Measurements from ENCODE around the gene FBN3.
"Not testable (repeated sequence)": the region's sequence is repeated elsewhere in the genome, so short reads cannot be mapped to it uniquely, and the experiment has no call there.

FBN3 gene

GRCh38 chr19:8041531-8041931 lies 107.9 kb downstream of the FBN3 start:
- H3K27ac ChIP-seq = no peak overlapping the region
- H3K27me3 ChIP-seq (replicated peaks) = no peaks in the 10 kb centered on the region
- no peak overlapping the region for H3K4me3 ChIP-seq (ENCODE audit: low read depth, low read length)
- H3K36me3 ChIP-seq (replicated peaks) = no peaks in the 10 kb centered on the region
- in situ Hi-C loops (cut with HindIII; ENCODE audit: low pct_ligation_motif_present, low sequenced_read_pairs) = no loop called here
- TF ChIP-seq, protein P1, sequence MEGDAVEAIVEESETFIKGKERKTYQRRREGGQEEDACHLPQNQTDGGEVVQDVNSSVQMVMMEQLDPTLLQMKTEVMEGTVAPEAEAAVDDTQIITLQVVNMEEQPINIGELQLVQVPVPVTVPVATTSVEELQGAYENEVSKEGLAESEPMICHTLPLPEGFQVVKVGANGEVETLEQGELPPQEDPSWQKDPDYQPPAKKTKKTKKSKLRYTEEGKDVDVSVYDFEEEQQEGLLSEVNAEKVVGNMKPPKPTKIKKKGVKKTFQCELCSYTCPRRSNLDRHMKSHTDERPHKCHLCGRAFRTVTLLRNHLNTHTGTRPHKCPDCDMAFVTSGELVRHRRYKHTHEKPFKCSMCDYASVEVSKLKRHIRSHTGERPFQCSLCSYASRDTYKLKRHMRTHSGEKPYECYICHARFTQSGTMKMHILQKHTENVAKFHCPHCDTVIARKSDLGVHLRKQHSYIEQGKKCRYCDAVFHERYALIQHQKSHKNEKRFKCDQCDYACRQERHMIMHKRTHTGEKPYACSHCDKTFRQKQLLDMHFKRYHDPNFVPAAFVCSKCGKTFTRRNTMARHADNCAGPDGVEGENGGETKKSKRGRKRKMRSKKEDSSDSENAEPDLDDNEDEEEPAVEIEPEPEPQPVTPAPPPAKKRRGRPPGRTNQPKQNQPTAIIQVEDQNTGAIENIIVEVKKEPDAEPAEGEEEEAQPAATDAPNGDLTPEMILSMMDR (IDR thresholded peaks at IDR 0.05; ENCODE audit: low read depth, low read length, missing control alignments) = no peak
- no peak for DNase-seq

- in situ Hi-C loops (cut with HindIII; ENCODE audit: low pct_ligation_motif_present, low sequenced_read_pairs) = no loop called here
- H3K4me3 ChIP-seq (ENCODE audit: low read depth, low read length) = no peak overlapping the region
Observed at GRCh38 chr19:8039231-8039630, 110.2 kb downstream of the FBN3 start.

GRCh38 chr19:8038815-8039214 lies 110.6 kb downstream of the FBN3 start:
- Histone ChIP-seq H3K36me3 (replicated peaks) (no peaks in the 10 kb centered on the region), H3K4me3 (ENCODE audit: low read depth, low read length) (no peak overlapping the region), H3K27ac (no peak overlapping the region), H3K27me3 (replicated peaks) (peaks cover 3% of the 10 kb centered on the region)
- in situ Hi-C loops (cut with HindIII; ENCODE audit: low pct_ligation_motif_present, low sequenced_read_pairs) = no loop called here
- DNase-seq = no peak
- TF ChIP-seq, protein P1 (IDR thresholded peaks at IDR 0.05; ENCODE audit: low read depth, low read length, missing control alignments) = no peak

More at GRCh38 chr19:8039231-8039630, 110.2 kb downstream of the FBN3 start:
- no peak overlapping the region for H3K27ac ChIP-seq
- peaks cover 3% of the 10 kb centered on the region for H3K27me3 ChIP-seq (replicated peaks)
- no peaks in the 10 kb centered on the region for H3K36me3 ChIP-seq (replicated peaks)
- TF ChIP-seq, protein P1 (IDR thresholded peaks at IDR 0.05; ENCODE audit: low read depth, low read length, missing control alignments) = no peak
- DNase-seq = no peak

DNA sequence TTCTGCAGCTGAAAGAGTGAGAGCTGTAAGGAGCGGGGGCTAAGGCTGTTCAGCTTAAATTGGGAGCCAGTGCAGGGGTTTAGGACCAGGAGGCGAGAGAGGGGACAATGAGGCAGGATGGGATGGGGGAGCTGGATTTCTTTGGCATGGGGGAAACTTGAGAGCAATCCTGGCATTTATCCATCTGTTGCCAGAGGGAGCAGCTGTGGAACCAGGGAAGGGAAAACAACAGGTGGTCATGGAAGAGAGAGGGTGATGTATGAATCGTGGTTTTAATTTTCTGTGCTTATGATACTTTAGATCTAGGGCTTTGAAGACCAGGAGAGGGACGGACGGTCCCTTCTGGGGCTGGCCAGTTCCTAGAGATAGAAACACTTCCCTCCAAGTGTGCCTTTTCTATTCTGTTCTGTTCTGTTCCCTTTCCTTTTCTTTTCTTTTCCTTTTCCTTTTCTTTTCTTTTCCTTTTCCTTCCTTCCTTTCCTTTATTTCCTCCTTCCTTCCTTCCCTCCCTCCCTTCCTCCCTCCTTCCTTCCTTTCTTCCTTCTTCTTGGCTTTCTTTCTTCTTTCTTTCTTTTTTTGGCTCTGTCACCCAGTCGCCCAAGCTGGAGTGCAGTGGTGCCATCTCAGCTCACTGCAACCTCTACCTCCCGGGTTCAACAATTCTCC lies 112.8 kb downstream of the FBN3 start:
- in situ Hi-C loops (cut with HindIII; ENCODE audit: low pct_ligation_motif_present, low sequenced_read_pairs) = no loop called here
- no peak overlapping the region for H3K27ac ChIP-seq
- no peak for DNase-seq
- peaks cover 3% of the 10 kb centered on the region for H3K27me3 ChIP-seq (replicated peaks)
- no peak overlapping the region for H3K4me3 ChIP-seq (ENCODE audit: low read depth, low read length)
- no peaks in the 10 kb centered on the region for H3K36me3 ChIP-seq (replicated peaks)
- TF ChIP-seq, protein P1 (IDR thresholded peaks at IDR 0.05; ENCODE audit: low read depth, low read length, missing control alignments) = no peak

GRCh38 chr19:8034178-8034525 lies 115.2 kb downstream of the FBN3 start:
- no peak for DNase-seq
- no peak overlapping the region for H3K4me3 ChIP-seq (ENCODE audit: low read depth, low read length)
- H3K27ac ChIP-seq = no peak overlapping the region
- TF ChIP-seq, protein P1 (IDR thresholded peaks at IDR 0.05; ENCODE audit: low read depth, low read length, missing control alignments) = no peak
- H3K27me3 ChIP-seq (replicated peaks) = peaks cover 3% of the 10 kb centered on the region
- H3K36me3 ChIP-seq (replicated peaks) = no peaks in the 10 kb centered on the region
- in situ Hi-C loops (cut with HindIII; ENCODE audit: low pct_ligation_motif_present, low sequenced_read_pairs) = no loop called here

DNA sequence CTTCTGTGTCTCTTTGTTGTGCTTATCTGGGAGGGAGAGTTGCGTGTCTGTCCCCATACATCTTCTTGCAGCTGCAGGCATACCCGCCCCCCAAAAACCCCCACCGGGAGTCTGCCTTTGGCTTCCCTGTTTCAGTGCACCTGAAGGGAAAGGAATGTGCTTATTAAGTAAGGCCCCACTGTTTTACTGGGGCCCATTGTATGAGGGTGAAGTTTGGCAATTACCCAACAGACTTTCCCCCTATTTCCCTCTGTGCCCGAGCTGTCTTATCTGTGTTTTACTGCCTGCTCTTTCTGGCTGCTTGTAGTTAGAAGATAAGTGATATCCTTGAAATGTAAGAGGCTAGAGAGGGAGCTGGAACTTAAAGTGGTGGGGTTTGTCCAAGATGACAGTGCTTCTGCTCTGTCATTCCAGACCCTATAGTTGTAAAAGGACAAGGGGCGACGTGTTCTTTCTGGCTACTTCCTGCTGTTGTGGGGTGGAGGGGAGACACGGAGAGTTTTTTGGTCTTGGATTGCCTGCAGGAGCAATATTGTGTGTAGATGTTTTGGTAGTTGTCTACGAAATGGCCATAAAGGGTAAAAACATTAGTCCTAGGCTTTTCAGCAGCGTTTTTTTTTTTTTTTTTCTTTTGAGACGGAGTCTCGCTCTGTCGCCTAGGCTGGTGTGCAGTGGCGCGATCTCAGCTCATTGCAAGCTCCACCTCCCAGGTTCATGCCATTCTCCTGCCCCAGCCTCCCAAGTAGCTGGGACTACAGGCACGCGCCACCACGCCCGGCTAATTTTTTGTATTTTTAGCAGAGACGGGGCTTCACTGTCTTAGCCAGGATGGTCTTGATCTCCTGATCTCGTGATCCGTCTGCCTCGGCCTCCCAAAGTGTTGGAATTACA lies 115.9 kb downstream of the FBN3 start:
- H3K27me3 ChIP-seq (replicated peaks); DNase-seq; in situ Hi-C loops (cut with HindIII; ENCODE audit: low pct_ligation_motif_present, low sequenced_read_pairs); H3K4me3 ChIP-seq (ENCODE audit: low read depth, low read length); H3K36me3 ChIP-seq (replicated peaks); H3K27ac ChIP-seq: not testable (repeated sequence)

All from brain microvascular endothelial cell (primary cell).